ENCODE data around the gene C6orf132.

GRCh38 chr6:42113936-42114636 is 28.3 kb downstream of the C6orf132 start:
- TF ChIP-seq CTCF (IDR thresholded peaks at IDR 0.05 in 4 of 5, conservative IDR thresholded peaks at IDR 0.05 in 1 of 5) (no peak), POLR2A (IDR thresholded peaks at IDR 0.05) (no peak)
